ENCODE measurements around the gene ADAMTS14.

Gene ADAMTS14

DNA sequence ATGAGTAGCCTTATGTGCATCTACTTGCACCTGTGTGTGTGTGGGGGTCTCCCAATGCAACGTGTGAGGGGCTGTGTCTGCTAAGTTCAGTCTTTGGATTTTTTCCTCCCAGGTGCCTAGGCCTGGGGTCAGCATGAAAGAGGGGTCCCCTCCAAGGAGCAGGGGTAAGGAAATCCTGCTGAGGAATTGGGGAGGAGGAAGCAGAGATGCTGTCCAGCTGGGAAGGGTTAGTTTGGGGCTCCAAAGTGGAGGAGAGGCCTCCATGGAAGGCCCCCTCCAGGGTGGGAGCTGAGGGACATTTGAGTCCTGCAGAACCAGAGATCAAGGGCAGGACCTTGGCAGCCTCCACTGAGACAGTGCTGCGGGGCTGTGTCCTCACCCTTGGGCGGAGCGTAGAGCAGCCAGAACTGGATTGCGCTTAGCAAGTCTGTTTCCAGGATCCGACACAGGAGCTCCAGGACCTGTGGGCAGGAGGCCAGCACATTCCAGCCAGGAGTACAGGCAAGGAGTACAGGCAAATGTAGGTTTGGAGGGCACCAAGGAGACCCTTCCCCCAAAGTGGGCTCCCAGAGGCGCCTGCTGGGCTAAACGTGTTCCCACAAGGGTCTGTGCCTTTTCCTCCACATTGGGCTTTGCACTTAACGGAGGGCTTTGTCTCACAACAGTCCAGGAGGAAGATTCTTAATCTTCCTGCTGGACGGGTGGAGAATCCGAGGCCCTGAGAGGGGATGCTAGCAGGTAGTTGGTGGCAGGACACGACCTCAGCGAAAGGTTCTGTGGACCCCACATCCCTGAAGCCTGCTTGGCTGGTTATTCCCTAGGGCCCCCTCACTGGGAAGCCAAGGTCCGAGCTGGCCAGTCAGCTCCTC lies 102.7 kb downstream of the ADAMTS14 start:
- no peak for DNase-seq

DNA sequence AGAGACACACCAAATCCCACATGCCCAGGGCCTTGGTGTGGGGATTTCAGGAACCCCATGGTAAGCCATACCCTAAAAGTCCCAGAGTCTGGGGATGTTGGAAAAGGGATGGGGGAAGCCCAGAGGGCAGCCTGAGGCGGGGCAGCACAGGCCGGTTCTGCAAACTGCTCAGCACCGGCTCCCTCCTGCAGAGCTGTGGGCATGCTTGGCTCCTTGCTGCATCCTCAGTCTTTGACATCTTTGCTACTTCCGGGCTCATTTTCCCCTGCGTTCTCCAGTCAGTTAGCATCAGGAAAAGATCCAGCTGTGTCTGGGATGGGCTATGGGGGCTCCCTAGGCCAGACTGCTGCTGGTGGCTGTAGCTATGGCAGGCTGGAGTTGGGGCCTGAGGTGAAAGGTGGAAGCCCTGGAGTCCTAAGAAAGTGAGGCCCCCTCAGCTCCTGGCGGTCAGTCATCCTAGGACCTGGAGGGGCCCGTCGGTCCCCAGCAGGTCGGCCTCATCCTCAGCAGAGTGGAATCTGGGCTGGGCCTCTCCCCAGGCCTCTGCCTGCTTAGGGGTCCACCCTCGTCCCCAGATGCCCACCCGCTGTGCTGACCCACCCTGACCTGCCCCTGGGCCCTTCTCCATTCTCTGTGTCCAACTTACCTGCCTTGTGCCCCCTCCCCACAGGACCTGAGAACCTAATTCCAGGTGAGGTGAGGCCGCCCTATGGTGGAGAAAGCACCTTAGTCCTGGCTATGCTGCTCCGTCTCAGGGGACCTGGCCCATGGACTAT lies 103.6 kb downstream of the ADAMTS14 start:
- no peak for DNase-seq

GRCh38 chr10:70776455-70777005 lies 104.2 kb downstream of the ADAMTS14 start:
- DNase-seq = no peak

DNA sequence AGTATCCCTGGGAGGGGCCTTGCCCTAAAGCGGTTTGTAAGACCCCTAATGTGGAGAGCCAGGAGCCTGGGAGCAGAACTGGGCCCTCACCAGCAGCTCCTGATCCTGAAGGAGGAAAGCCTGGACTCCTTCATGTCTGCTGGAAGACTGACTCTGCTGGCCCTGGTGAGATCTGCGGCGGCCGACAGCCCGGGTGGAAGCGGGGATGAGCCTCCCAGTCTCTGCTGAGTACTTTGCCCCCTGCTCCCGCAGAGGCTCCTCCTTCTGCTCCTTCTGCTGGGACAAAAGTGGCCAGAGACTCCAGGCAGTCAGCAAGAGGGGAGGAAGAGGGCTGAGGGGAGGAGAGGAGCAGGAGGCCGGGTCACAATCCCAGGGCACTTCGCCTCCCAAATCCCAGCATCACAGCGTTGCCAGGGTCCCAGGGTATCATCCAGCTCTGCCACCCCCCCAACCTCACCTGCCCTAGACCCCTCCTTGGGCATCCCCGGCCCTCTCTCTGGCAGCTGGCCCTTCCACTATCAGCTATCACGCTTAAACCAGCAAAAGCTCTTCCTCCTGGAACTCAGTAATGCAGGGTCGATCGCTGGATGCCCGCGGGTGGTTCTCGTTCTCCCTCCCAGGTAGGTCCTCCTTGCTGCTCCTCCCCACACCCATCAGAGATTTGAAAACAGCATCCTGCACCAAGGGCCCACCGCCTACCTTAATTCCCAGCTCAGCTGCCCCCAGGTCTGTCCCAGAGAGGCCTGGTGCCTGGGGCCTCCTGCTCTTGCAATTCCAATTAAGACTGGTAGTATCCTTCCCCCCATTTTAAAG lies 105.0 kb downstream of the ADAMTS14 start:
- no peak for DNase-seq

DNA sequence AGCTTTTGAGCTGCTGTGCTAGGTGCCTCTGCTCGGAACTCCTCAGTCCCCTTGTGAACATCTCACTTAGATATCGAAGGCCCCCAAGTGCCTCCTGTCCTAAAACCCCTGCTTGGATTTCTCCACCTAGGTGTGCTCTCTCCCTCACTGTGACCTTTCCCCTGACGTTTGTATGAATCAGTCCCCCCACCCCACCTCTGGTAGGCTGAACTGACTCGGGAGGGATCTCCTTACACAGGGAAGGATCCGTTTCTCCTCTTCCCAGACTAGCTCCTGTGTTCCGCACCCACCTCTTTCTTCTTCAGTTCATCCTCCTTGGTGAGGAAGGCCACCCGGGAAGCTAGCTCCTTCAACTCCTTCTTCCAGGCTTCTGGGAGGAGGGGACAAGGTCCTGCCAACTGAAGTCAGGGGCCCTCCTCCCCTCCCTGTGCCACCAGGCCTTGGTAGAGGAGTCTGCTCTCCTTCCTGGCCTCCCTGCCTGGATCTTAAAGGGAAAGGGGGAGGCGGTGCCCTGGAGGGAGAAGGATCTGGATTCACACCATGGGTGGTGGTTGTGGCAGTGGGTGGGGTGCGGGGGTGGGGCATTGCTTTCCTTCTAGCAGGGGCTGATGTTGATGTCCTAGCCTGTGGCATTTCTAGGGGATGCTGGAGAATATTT lies 106.1 kb downstream of the ADAMTS14 start:
- DNase-seq = no peak

DNA sequence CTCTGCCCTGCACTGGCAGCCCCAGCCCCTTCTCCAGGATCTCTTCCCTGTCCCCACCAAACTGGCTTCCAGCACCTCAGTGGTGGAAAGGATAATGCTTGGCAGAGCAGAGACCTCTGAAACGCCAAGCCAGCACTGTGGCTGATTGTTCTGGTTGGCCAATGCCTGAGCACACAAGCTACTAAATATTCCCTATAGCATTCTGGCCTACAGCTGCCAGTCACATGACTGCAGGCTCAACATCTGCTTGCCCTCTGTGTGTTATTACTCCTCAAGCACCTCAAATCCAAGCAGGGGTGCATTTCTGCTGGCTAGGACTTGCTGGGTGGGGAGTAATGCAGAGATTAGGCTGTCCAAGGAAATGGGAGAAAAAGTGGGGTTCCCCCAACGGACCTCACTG lies 106.8 kb downstream of the ADAMTS14 start:
- DNase-seq = no peak

GRCh38 chr10:70779511-70780369 lies 107.4 kb downstream of the ADAMTS14 start:
- DNase-seq = no peak

DNA sequence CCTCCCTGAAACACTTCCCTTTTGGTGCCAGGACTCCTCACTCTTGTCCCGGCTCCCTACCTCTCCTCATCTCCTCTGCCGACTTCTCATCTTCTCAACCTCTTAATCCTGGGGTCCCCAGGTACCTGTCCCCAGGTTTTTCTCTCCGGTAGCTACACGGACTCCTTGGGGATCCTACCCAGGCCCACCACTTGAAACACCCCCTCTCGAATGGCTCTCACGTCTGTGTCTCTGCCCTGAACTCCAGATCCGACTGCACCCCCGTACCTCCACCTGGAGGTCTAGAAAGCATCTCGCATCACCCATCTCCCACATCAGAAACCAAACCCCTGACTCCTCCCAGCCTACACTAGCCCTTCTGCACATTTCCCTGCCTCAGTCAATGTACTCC lies 108.1 kb downstream of the ADAMTS14 start:
- no peak for DNase-seq

GRCh38 chr10:70780772-70781171 lies 108.5 kb downstream of the ADAMTS14 start:
- no peak for DNase-seq

GRCh38 chr10:70781461-70782051 lies 109.2 kb downstream of the ADAMTS14 start:
- no peak for DNase-seq

- no peak for DNase-seq
Measured at GRCh38 chr10:70782086-70782745, 109.9 kb downstream of the ADAMTS14 start.

GRCh38 chr10:70782746-70783680 lies 110.7 kb downstream of the ADAMTS14 start:
- no peak for DNase-seq

- no peak for DNase-seq
Measured at GRCh38 chr10:70784016-70784415, 111.7 kb downstream of the ADAMTS14 start.

DNA sequence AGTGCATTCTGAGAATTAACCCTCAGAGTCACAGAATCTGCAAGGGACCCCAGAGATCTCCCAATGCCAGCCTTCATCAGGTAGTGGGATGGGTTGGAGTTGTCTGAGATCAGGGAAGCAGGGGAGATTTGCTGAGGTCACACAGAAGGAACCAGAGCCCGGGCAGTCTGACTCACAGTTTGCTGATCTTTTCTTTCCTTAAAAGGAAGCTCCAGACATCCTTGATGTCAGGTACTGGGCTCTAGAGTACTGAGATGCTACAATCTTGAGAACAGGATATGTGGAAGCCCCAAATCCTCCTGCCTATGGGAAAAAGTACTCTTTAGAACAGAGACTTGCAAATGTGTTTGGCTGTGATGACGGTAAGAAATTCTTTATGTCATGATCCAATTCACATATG lies 112.2 kb downstream of the ADAMTS14 start:
- DNase-seq = no peak

- DNase-seq = no peak
Measured at GRCh38 chr10:70785190-70785589, 112.9 kb downstream of the ADAMTS14 start, which contains the start of gene TBATA. TBATA (minus strand) TSS chr10:70785377; CDS start chr10:70783379, 1,998 bp downstream.

DNA sequence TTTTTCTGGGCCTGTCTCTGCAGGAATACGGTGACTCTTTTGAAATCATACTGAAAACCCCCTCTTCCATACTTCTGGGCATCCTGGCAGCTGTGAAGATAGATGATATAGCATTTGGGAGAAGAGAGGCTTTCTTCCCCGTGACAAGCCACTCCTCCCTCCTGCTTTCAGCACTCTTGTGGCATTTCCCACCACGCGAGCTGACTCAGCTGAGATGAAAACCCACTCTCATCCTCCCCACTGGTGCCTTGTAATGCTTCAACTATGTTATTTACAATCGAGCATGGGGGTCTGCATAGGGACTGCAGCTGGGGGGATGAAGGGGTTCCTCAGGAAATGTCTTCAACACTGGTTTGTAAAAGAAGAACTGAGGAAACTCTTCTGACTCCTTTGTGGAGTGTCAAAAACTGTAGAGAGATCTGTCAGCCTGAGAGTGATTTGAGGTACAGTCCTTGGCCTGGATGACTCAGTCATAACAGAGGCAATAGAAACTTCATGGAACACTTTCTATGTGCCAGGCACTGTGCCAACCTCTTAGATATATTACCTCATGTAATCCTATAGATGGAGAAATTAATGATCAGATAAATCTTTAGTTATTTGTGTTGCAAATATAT lies 114.6 kb downstream of the ADAMTS14 start:
- no peak for DNase-seq

DNA sequence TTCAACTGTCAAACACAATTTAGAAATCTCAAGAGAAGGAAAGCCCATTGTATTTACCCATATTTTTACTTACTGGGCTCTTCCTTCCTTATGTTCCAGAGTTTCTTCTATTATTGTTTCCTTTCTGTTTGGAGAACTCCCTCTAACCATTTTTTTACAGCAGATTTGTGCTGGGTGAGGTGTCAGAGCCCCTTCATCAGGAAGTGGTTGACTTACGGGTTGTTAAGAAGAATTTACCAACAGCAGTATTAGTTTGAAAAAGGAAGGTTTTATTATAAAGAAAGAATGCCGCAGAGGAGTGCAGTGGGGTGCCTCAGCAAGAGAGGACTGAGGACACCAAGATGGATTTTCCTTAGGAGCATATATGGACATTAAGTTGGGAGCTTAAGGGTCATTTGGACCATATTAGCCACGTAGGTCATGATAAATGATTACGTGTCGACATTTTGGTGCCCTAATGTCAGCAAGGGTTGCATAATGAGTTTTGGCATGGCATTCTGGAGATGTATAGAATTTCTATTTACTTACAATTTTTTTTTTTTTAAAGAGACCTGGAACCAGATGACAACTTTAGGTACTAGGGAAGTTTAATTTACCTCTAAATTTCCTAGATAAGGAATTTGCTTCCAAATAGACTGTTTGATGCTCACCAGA lies 119.2 kb downstream of the ADAMTS14 start:
- no peak for DNase-seq

- DNase-seq = no peak
Measured at GRCh38 chr10:70795613-70796012, 123.3 kb downstream of the ADAMTS14 start.

Data from activated CD4-positive, alpha-beta T cell treated with anti-CD3 and anti-CD28 coated beads for 4 hours (primary cell).